ENCODE data around the gene PDE6A. TPM values are rescaled to one million over a fixed set of nuclear protein-coding genes. Genes with fewer than 3 reads are reported as not detected.
"Not testable (repeated sequence)": the region's sequence is repeated elsewhere in the genome, so short reads cannot be mapped to it uniquely, and the experiment has no call there.

The PDE6A gene
- total RNA-seq, 2 experiments from 2014 or later: not detected

DNA sequence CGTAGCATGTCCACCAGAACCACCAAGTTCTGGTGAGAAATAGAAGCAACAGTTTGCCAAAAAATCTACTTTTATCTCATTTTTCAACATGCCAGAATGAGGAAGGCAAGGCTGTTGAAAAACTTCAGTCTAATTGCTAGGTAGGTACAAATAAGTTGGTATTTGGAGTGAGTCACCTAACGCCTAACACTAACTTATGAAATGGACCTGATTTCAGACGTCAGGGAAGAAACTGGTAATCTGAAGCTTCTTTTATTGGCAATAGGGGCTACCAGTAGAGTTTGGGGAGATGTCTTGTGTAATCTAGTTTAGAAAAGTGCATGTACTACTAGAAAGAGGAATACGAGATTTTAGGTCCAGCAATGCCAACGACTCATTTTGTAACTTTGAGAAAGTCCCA is 4.4 kb upstream of the PDE6A start:
- H4K20me1 ChIP-seq (ENCODE audit: insufficient read depth, low read length): no peaks in the 10 kb centered on the region; the same call in 1 of the 2 replicates
- no peaks in the 10 kb centered on the region for H3K4me1 ChIP-seq (ENCODE audit: insufficient read depth, low read length, poor library complexity, severe bottlenecking)
- H3K4me3 ChIP-seq (ENCODE audit: low read depth, low read length, poor library complexity, severe bottlenecking): no peak overlapping the region
- no peaks in the 10 kb centered on the region for H3K79me2 ChIP-seq (ENCODE audit: insufficient read depth, low read depth, low read length)
- intact Hi-C loops (cut with micrococcal nuclease; ENCODE audit: unreplicated experiment): no loop called here
- POLR2A ChIA-PET: interaction anchor here (0.7 to 0.8 kb wide), 2 partner anchors 10 to 12 kb away, joined by 4 read pairs; partner anchors contain the start of gene SLC26A2
- CTCF ChIA-PET (ENCODE audit: unreplicated experiment): no interaction called here
- no peaks in the 10 kb centered on the region for H3K9me2 ChIP-seq (ENCODE audit: insufficient read depth, low read length)
- no peak for DNase-seq (ENCODE audit: low spot score)
- no peaks in the 10 kb centered on the region for H3K9me3 ChIP-seq (ENCODE audit: low read length)
- no peak overlapping the region for H3K27ac ChIP-seq (ENCODE audit: low read depth, low read length, poor library complexity, severe bottlenecking)
- H3K36me3 ChIP-seq (ENCODE audit: insufficient read depth, low read length): no peaks in the 10 kb centered on the region
- TF ChIP-seq, protein P1, sequence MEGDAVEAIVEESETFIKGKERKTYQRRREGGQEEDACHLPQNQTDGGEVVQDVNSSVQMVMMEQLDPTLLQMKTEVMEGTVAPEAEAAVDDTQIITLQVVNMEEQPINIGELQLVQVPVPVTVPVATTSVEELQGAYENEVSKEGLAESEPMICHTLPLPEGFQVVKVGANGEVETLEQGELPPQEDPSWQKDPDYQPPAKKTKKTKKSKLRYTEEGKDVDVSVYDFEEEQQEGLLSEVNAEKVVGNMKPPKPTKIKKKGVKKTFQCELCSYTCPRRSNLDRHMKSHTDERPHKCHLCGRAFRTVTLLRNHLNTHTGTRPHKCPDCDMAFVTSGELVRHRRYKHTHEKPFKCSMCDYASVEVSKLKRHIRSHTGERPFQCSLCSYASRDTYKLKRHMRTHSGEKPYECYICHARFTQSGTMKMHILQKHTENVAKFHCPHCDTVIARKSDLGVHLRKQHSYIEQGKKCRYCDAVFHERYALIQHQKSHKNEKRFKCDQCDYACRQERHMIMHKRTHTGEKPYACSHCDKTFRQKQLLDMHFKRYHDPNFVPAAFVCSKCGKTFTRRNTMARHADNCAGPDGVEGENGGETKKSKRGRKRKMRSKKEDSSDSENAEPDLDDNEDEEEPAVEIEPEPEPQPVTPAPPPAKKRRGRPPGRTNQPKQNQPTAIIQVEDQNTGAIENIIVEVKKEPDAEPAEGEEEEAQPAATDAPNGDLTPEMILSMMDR (conservative IDR thresholded peaks at IDR 0.05; ENCODE audit: low read length): no peak
- no peak for TF ChIP-seq EZH2phosphoT487 (IDR thresholded peaks at IDR 0.05; ENCODE audit: borderline replicate concordance, low read depth, low read length)
- no peak overlapping the region for H3K4me2 ChIP-seq (ENCODE audit: low read length)
- no TSS peak for BruUV-seq (replicated peaks)
- H2AFZ ChIP-seq (ENCODE audit: low read length): no peak overlapping the region

DNA sequence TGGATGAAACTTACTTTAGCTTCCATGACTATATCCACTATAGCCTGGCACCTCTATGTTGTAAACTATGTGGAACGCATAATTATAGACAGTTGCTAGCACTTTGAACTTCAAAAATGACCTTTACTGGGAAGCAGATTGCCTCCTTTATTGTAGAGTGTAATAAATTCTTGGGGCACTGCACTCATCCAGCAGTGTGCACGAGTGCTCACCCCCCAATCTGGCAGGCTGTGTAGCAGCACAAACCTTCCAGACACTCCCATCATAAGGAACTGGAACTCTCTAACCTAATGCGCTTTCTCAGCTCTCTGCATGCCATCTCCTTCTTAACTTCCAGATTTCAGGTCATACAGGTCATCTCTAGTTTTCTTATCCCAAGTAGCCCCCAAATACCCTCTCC is 1.5 kb upstream of the PDE6A start:
- Histone ChIP-seq H3K4me3 (ENCODE audit: low read depth, low read length, poor library complexity, severe bottlenecking) (no peak overlapping the region), H3K36me3 (ENCODE audit: insufficient read depth, low read length) (no peaks in the 10 kb centered on the region)
- CTCF ChIA-PET (ENCODE audit: unreplicated experiment): no interaction called here

DNA sequence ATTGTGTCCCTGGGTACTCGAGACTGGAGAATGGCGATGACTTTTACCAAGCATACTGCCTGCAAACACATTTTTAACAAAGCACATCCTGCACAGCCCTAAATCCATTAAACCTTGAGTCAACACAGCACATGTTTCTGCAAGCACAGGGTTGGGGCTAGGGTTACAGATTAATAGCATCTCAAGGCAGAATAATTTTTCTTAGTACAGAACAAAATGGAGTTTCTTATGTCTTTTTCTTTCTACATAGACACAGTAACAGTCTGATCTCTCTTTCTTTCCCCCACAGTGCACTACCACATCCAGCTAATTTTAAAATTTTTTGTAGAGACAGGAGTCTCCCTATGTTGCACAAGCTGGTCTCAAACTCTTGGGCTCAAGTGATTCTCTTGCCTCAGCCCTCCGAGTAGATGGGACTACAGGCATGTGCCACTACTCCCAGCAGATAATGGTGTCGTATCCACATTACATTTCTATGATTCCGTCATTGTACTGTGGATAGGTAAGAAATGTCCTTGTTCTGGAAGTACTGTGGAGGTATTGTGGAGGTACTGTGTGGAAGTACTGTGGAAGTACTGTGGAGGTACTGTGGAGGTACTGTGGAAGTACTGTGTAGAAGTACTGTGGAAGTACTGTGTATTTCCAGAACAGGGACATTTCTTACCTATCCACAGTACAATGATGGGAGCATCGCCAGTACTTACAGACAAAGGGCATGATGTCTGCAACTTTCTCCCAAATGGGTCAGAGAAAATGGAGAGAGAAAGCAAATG is 1.2 kb downstream of the PDE6A start:
- H3K79me2 ChIP-seq (ENCODE audit: insufficient read depth, low read depth, low read length); H3K4me1 ChIP-seq (ENCODE audit: insufficient read depth, low read length, poor library complexity, severe bottlenecking); DNase-seq (ENCODE audit: low spot score); H4K20me1 ChIP-seq (ENCODE audit: insufficient read depth, low read length); intact Hi-C loops (cut with micrococcal nuclease; ENCODE audit: unreplicated experiment); H3K36me3 ChIP-seq (ENCODE audit: insufficient read depth, low read length); BruUV-seq (replicated peaks); H3K4me3 ChIP-seq (ENCODE audit: low read depth, low read length, poor library complexity, severe bottlenecking); CTCF ChIA-PET (ENCODE audit: unreplicated experiment); H3K4me2 ChIP-seq (ENCODE audit: low read length); H3K9me2 ChIP-seq (ENCODE audit: insufficient read depth, low read length); H3K9me3 ChIP-seq (ENCODE audit: low read length); POLR2A ChIA-PET; H3K27ac ChIP-seq (ENCODE audit: low read depth, low read length, poor library complexity, severe bottlenecking); H2AFZ ChIP-seq (ENCODE audit: low read length): not testable (repeated sequence)

More for the DNA sequence above, 1.5 kb upstream of the PDE6A start:
- intact Hi-C loops (cut with micrococcal nuclease; ENCODE audit: unreplicated experiment): no loop called here
- no peak for TF ChIP-seq EZH2phosphoT487 (IDR thresholded peaks at IDR 0.05; ENCODE audit: borderline replicate concordance, low read depth, low read length)
- TF ChIP-seq, protein P1 (conservative IDR thresholded peaks at IDR 0.05; ENCODE audit: low read length): no peak
- no peak overlapping the region for H3K4me2 ChIP-seq (ENCODE audit: low read length)
- no peaks in the 10 kb centered on the region for H3K9me2 ChIP-seq (ENCODE audit: insufficient read depth, low read length)
- POLR2A ChIA-PET: no interaction called here
- H3K79me2 ChIP-seq (ENCODE audit: insufficient read depth, low read depth, low read length): no peaks in the 10 kb centered on the region
- no peak overlapping the region for H2AFZ ChIP-seq (ENCODE audit: low read length)
- BruUV-seq (replicated peaks): no TSS peak
- H3K27ac ChIP-seq (ENCODE audit: low read depth, low read length, poor library complexity, severe bottlenecking): no peak overlapping the region
- no peaks in the 10 kb centered on the region; the same call in 1 of the 2 replicates for H4K20me1 ChIP-seq (ENCODE audit: insufficient read depth, low read length)
- no peaks in the 10 kb centered on the region for H3K9me3 ChIP-seq (ENCODE audit: low read length)
- H3K4me1 ChIP-seq (ENCODE audit: insufficient read depth, low read length, poor library complexity, severe bottlenecking): no peaks in the 10 kb centered on the region
- no peak for DNase-seq (ENCODE audit: low spot score)

DNA sequence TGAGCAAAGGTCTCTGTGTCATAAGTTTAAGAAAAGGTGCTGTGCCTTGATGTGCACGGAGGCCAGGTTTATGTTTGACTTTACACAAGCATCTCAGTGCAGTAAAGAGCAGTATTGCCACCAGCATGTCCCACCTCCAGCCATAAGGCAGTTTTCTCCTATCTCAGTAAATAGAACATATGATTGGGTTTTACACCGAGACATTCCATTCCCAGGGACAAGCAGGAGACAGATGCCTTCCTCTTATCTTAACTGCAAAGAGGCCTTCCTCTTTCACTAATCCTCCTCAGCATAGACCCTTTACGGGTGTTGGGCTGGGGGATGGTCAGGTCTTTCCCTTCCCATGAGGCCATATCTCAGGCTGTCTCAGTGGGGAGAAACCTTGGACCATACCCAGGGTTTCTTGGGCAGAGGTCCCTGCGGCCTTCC is 1.8 kb downstream of the PDE6A start:
- H3K36me3 ChIP-seq (ENCODE audit: insufficient read depth, low read length); H3K4me3 ChIP-seq (ENCODE audit: low read depth, low read length, poor library complexity, severe bottlenecking); H4K20me1 ChIP-seq (ENCODE audit: insufficient read depth, low read length); H3K4me1 ChIP-seq (ENCODE audit: insufficient read depth, low read length, poor library complexity, severe bottlenecking); DNase-seq (ENCODE audit: low spot score); H2AFZ ChIP-seq (ENCODE audit: low read length); CTCF ChIA-PET (ENCODE audit: unreplicated experiment); H3K4me2 ChIP-seq (ENCODE audit: low read length); intact Hi-C loops (cut with micrococcal nuclease; ENCODE audit: unreplicated experiment); H3K27ac ChIP-seq (ENCODE audit: low read depth, low read length, poor library complexity, severe bottlenecking); H3K9me2 ChIP-seq (ENCODE audit: insufficient read depth, low read length); BruUV-seq (replicated peaks); POLR2A ChIA-PET; H3K79me2 ChIP-seq (ENCODE audit: insufficient read depth, low read depth, low read length); H3K9me3 ChIP-seq (ENCODE audit: low read length): not testable (repeated sequence)

All from OCI-LY7 (cell line).